ENCODE data around the gene STAT3.

GRCh38 chr17:42270596-42270995 is 117.6 kb downstream of the STAT3 start:
- TF ChIP-seq POLR2AphosphoS5 (IDR thresholded peaks at IDR 0.05; ENCODE audit: borderline replicate concordance, low read depth, low read length) (no peak), EZH2 (IDR thresholded peaks at IDR 0.05) (no peak)

Measured in SK-N-MC (cell line).